Measurements from ENCODE around the gene RNF135.
"Not testable (repeated sequence)": the region's sequence is repeated elsewhere in the genome, so short reads cannot be mapped to it uniquely, and the experiment has no call there.

Gene RNF135

GRCh38 chr17:30956764-30957374 is 14.0 kb upstream of the RNF135 start:
- DNase-seq = no peak

- no peak for DNase-seq
These were observed 13.1 kb upstream of the RNF135 start for GRCh38 chr17:30957741-30958140.

GRCh38 chr17:30958187-30958586 is 12.7 kb upstream of the RNF135 start:
- DNase-seq = no peak

GRCh38 chr17:30961209-30962188 is 9.3 kb upstream of the RNF135 start:
- DNase-seq = no peak

GRCh38 chr17:30964312-30964711 is 6.5 kb upstream of the RNF135 start:
- DNase-seq = not testable (repeated sequence)

GRCh38 chr17:30964876-30965275 is 6.0 kb upstream of the RNF135 start:
- no peak for DNase-seq

- DNase-seq = no peak
These were observed 5.2 kb upstream of the RNF135 start for GRCh38 chr17:30965686-30966085.

GRCh38 chr17:30967911-30968310 is 2.9 kb upstream of the RNF135 start:
- not testable (repeated sequence) for DNase-seq

GRCh38 chr17:30969989-30970830 is 629 bp upstream of the RNF135 start:
- DNase-seq = no peak

GRCh38 chr17:30975042-30975820 is 4.4 kb downstream of the RNF135 start:
- no peak for DNase-seq

- DNase-seq = not testable (repeated sequence)
These were observed 9.1 kb downstream of the RNF135 start for GRCh38 chr17:30979919-30980318.

GRCh38 chr17:30981531-30982519 is 11.0 kb downstream of the RNF135 start:
- no peak for DNase-seq

GRCh38 chr17:30982855-30983254 is 12.0 kb downstream of the RNF135 start:
- DNase-seq = no peak

- no peak for DNase-seq
These were observed 19.6 kb downstream of the RNF135 start for GRCh38 chr17:30990458-30990857.

GRCh38 chr17:30992551-30992950 is 21.7 kb downstream of the RNF135 start:
- no peak for DNase-seq

GRCh38 chr17:30995347-30995746 is 24.5 kb downstream of the RNF135 start:
- DNase-seq = no peak

GRCh38 chr17:30996486-30996885 is 25.6 kb downstream of the RNF135 start:
- DNase-seq = no peak

GRCh38 chr17:30997270-30997669 is 26.4 kb downstream of the RNF135 start:
- DNase-seq = no peak

- no peak for DNase-seq
These were observed 27.0 kb downstream of the RNF135 start for GRCh38 chr17:30997842-30998241.

GRCh38 chr17:31002047-31002446 is 31.2 kb downstream of the RNF135 start:
- DNase-seq = no peak

- no peak for DNase-seq
These were observed 32.5 kb downstream of the RNF135 start for GRCh38 chr17:31003225-31003866.

Measured in midbrain (tissue), 1 donor.